ELR (cell line): ENCODE results near the gene IDH3G.

Experiments
- DNase-seq: peaks from one replicate; pipeline ENCODE4 v3.0.0-alpha.2; 2015; ENCODE audit warnings: low read depth

IDH3G gene

DNA sequence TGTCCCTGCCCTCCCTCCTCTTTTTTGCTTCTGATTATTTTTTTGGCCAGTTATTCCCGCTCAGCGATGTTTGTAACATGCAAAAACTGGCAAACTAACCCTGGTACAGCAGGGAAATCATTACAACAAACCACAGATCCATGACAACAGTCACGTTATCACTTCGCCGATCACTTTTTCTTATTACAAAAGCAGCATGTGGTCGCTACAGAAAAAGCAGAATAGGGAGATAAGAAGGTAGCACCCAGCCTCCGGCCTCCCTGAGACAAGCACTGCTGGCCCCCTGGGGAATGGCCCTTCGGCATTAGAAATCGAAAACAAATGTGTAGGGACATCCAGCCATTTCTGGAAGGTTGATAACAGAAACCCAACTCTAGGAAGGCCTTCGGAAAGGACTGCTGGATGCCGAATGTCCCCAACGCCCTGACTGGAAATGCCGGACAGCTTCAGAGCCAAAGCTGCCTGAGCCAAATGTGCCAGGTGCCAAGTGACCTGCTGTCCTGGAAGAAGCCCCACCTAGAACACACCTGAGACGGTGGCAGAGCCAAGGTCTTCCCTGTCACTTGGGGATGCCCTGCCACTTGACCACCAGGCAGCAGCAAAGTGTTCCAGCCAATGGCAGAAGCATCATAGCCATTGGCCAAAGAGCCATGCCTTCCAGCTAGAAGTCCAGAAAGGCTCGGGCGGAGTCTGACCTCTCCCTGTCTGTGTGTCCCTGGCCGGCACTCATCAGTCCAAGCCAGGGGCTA is 2.9 kb downstream of the IDH3G start:
- DNase-seq: no peak

DNA sequence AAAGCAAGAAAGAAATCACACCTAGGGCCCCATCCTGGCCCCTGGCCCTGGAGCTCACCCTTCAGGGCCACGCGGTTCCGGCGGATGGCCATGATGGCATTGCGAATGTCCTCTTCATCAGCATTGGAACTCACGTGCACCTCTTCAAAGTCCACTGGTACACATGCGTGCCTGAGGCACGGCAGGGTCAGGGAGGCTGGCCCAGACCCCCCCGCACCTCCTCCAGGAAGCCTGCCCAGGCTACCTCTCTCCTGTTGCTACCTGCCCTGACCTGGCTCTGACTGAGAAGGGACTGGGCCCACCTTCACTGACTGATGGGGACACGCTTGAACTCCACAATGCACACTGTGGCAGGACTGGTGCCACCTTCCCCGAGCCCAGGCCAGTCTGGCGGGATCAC is 4.5 kb downstream of the IDH3G start:
- DNase-seq: no peak

DNA sequence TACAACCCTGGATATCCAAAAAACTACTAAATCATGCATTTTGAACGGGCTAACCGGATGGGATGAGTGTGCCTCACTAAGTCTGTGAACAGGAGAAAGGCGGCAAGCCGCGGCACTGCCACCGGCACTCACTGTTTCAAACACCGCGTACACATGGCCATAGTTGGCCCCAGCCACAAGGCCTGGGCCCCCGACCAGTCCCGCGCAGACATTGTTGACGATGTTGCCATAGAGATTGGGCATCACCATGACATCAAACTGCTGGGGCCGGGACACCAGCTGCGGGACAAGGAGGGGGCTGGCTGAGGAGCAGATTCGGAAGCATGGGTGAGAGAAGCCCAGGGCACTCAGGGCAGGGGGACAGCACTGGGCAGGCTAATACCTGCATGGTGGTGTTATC is 7.5 kb downstream of the IDH3G start:
- no peak for DNase-seq

DNA sequence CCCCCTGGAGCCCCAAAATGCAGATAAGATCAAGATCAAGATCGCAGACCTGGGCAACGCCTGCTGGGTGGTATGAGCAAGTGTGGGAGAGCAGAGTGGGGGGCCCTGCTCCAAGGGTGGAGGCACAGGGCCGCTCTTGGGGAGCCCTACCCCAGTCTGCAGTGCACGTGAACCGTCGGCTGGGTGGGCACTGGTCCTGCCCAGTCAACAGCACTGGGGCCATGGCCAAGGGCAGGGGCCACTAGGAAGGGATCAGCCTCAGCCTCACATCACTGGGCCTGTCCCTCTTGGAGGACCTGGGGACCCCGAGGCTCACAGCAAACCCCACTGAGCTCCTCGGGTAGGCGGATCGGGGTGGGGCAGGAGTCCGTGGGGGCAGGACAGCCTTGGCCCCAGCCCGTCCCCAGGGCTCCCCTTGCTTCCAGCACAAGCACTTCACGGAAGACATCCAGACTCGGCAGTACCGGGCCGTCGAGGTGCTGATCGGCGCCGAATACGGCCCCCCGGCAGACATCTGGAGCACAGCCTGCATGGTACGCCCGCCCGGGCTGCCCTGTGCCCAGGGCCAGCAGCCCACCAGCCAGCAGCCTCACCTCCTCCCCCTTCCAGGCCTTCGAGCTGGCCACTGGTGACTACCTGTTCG is 9.7 kb downstream of the IDH3G start:
- no peak for DNase-seq

DNA sequence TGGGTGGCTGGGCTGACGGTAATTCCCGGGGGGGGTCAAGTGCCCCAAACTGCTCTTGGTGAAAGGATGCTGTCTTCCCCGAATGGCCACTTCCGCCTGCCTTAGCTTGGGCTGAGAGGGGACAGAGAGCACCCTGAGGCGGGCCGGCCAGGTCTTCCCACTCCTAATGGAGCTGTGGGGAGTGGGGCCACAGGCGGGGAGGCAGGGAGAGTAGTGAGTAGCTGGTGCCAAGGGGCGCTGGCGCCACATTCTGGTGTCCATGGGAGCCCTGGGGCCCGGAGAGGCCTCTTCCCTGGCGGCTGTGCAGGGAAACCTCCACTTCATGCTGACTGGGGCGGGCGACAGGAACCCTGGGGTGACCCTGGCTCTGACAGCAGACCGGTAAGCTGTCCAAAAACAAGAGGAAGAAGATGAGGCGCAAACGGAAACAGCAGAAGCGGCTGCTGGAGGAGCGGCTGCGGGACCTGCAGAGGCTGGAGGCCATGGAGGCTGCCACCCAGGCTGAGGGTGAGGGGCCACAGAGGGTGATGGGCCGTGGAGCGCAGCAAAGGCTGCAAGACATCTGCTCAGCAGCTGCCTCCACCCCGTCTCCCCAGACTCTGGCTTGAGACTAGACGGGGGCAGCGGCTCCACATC is 10.7 kb downstream of the IDH3G start:
- no peak for DNase-seq

DNA sequence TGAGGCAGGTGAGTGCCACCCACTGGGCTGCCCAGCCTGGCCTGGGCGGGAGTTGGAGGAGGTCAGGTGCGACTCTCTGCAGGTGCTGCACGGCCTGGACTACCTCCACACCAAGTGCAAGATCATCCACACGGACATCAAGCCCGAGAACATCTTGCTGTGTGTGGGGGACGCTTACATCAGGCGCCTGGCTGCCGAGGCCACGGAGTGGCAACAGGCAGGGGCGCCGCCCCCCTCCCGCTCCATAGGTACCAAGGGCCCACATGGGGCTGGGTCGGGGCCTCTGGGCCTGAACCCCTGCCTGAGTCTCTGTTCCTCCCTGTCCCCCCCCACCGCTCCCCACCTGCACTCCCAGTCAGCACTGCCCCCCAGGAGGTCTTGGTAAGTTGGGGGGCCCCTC is 11.3 kb downstream of the IDH3G start:
- DNase-seq: no peak

DNA sequence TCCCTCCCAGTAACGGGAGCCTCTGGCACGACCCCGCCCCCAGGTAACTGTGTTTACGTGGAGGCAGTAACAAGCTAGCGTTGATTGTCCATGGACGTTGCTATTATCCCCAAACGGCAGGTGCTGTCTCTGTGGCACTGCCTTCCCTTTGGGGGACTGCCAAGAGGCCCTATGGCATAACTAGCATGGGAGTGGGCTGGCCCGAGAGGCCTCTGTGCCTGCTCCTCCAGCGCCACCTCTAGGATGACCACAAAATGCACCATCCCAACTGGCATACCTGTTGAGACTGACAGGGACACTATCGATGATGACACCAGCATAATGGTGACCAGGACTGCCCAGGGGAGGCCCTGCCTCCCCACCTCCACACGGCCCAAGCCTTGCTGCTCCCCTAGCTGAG is 11.9 kb downstream of the IDH3G start:
- DNase-seq: no peak

DNA sequence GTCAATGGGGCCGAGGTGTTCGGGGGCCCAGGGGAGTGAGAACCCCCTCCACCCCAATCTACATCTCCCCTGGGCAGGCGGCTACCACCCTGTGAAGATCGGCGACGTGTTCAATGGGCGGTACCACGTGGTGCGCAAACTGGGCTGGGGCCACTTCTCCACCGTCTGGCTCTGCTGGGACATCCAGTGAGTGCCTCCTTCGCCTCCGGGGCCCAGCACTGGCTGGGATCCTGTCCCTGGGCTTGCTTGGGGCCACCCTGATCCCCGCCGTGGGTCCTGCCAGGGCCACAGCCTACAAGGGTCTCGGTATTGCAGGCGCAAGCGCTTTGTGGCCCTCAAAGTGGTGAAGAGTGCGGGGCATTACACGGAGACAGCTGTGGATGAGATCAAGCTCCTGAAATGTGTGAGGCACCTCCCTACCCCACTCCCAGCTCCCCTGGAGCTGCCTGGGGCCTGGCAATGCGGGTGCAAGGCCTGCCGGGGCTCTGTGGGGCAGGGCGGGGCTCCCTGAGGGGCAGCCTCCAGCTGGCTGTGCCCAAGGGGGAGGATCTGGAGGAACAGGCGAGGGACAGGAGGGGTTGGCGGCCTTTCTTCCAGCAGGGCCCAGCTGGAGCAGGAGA is 12.6 kb downstream of the IDH3G start:
- DNase-seq: no peak

DNA sequence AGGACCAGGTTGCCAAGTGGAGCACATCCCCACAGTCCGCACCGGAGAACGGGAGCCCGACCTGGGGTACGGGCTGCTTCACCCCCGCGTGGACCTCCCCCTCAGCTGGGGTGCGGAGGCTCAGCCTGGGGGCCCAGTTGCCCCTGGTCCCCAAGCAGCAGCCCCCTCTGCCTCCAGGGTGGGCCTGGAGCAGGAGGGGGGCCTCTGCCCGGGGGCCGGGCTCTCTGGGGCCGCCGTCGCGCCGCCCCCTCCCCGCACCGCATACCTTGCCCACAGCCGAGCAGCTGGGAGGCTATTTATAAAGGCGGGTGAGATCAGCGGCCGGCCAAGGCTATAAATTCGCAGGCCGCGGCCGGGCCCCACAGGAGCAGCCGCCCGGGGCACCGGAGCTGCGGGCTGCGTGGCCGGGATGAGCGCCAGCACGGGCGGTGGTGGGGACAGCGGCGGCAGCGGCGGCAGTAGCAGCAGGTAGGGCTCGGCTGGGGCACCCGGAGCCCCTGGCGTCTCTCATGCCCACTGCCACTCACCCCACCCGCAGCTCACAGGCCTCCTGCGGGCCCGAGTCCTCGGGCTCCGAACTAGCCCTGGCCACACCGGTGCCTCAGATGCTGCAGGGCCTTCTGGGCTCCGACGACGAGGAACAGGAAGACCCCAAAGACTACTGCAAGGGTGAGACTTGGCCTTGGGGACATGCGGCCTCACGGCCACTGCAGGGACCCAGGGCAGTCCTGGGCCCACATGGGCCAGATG is 13.3 kb downstream of the IDH3G start, which contains the start of gene SRPK3:
SRPK3 (plus strand) TSS at position 364 of the 750 bp plus-strand sequence; CDS start at position 410, 46 bp downstream.
- DNase-seq: peak; percentile 30

DNA sequence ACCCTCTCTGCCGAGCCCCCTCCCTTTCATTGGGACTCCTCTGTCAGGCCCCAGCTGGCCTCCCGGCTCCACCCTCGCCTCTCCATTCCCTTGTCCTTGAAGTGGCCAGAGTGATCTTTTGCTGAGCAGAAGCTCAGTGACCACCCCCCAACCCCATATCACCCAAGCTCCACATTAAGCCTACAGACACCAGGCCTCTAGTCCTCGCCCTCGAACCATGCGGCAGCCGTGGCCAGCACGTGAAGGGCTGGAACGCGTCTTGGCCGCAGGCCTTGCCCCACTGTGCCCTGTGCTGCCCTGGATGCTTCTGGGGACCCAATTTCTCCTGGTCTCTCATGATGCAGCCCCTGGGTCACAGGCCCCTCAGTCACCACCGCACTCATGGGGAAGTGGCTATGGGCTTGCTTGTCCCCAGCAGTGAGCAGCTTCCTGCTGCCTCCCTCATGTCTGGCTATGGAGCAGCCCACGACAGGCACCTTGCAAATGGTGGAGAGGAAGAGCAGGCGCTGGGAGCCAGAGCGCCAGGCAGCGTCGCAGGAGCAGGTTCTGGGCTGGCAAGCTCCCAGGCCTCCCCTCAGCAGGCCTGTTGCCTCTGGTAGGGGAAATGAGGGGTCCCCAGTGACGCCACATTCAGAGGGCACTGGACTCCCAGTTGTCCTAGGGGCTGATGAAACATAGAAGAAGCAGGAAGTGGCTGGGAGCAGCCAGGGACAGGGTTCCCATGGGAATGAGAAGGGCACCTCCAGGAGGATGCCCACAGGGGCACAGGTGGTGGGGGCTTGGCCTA is 14.1 kb downstream of the IDH3G start:
- no peak for DNase-seq

DNA sequence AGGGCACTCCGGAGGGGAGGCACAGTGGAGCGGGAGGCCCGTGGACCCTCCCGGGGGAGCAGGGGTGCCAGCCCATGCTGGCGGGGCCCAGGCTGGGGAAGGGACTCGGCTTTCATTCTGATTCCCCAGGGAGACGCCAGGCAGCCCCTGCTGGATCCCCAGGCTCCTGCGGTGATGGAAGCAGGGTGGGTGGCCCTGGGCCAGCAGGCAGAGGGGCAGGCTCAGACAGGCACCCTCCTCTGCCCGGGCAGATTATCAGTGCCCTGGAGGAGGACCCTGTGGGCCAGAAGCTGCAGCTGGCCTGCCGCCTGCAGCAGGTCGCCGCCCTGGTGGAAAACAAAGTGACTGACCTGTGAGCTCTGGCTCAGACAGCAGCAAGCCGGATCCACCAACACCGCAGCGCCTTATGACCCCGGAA is 15.5 kb downstream of the IDH3G start:
- DNase-seq: no peak

DNA sequence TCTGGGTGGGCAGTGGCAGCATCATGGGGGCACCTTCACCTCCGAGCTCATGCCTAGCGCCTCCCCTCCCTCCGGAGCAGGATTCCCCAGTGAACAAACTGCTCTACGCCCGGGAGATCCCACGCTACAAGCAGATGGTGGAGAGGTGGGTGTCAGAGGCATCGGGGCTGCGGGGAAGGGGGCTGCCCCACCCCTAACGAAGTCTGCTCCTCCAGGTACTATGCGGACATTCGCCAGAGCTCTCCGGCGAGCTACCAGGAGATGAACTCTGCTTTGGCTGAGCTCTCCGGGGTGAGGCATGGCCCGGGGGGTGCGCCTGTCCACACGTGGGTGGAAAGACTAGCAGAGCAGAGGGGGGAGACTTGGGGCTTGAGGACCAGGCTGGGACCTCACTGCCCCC is 16.0 kb downstream of the IDH3G start:
- no peak for DNase-seq

DNA sequence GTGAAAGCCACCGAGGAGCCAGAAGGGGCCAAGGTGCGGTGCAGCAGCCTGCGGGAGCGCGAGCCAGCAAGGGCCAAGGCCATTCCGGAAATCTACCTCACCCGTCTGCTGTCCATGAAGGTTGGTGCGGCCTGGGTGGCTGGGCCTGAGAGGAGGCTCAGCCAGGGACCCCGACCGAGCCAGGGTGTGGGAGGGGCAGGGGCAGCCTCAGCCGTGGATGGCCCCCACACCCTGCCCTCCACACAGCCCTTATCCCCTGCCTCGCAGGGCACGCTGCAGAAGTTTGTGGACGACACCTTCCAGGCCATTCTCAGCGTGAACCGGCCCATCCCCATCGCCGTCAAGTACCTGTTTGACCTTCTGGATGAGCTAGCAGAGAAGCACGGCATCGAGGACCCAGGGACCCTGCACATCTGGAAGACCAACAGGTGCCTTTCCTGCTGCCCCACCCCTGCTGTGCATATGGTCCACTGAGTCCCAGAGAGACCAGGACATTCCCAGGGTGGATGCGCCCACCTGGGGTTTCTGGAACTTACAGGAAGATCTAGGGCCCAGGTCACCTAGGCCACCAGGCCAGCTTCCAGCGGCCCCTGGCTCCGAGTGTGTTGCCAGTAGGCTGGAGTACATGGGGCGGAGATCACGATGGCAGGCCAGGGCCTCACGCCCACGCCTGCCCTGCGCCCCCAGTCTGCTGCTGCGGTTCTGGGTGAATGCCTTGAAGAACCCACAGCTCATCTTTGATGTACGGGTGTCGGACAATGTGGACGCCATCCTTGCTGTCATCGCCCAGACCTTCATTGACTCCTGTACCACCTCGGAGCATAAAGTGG is 16.7 kb downstream of the IDH3G start:
- no peak for DNase-seq

DNA sequence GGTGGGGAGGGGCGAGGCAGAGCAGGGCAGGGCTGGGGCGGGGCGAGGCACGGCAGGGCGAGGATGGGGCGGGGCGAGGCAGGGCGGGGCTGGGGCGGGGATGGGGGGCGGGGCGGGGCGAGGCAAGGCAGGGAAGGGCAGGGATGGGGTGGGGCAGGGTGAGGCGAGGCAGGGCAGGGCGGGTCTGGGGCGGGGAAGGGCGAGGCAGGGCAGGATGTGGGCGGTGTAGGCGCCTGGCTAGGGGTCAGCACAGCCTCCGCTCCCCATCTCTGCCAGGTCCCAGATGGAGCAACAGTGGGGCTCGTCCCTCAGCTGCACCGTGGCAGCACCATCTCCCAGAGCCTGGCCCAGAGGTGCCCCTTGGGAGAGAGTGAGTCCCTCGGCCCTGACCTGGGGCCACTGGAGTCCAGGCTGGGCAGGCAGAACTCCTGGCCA is 17.5 kb downstream of the IDH3G start:
- DNase-seq: no peak

DNA sequence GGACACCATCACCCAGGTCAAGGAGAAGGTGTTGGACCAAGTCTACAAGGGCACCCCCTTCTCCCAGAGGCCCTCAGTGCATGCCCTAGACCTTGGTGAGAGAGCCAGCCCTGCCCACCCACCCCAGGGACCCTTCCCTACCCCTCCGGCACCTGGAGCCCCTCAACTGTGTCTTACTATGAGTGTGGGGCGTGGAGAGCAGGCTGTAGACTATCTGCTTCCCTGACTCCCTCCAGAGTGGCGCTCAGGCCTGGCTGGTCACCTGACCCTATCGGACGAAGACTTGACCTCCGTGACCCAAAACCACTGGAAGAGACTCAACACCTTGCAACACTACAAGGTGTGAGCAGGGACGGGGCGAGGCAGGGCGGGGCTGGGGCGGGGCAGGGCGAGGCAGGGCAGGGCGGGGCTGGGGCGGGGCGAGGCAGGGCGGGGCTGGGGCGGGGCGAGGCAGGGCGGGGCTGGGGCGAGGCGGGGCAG is 18.0 kb downstream of the IDH3G start:
- DNase-seq: no peak

DNA sequence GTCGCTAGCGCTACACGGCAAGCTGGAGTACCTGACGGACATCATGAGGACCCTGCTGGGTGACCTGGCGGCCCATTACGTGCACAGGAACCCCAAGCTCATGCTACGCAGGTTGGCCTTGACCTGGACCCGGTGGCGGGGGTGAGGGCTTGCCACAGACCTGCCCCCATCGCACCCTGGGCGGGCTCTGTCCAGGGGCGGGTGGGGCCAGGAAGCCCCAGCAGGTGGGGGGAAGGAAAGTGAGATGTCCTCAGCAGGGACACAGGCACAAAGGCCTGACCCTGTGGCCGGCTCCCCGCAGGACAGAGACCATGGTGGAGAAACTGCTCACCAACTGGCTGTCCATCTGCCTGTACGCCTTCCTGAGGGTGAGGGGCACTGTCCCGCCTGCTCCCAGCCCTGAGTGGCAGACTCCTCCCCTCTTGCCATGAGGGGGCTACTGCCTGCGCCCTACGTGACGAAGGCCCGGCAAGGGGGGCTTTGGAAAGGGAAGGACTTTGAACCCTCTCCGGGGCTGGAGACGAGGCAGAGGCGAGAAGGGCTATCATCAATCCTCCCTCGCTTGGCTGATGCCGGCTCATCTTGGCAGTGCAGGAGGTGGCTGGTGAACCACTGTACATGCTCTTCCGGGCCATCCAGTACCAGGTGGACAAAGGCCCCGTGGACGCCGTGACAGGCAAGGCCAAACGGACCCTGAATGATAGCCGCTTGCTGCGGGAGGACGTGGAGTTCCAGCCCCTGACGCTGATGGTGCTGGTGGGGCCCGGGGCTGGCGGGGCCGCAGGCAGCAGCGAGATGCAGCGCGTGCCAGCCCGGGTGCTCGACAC is 18.7 kb downstream of the IDH3G start:
- no peak for DNase-seq

DNA sequence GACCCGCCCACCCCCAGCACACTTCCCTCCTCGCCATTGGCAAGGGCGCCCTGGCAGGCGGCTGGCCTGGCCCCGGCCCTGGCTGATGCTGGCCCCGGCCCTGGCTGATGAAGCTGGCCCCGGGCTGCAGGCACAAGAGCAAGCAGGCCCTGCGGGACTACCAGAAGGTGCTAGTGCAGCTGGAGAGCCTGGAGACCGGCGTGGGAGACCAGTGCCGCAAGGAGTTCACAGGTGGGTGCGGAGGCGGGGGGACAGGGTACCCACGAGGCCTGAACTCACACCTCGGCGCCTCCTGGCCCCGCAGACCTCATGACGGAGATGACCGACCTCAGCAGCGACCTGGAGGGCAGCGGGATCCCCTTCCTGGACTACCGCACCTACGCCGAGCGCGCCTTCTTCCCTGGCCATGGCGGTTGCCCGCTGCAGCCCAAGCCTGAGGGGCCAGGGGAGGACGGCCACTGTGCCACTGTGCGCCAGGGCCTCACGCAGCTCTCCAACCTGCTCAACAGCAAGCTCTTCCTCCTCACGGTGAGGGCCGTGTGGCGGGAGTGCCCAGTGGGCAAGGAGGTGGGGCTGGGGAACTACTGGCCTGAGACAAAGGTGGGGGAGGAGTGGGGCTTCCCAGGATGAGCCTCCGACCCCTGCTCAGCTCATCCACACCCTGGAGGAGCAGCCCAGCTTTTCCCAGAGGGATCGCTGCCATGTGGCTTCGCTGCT is 19.4 kb downstream of the IDH3G start:
- no peak for DNase-seq

DNA sequence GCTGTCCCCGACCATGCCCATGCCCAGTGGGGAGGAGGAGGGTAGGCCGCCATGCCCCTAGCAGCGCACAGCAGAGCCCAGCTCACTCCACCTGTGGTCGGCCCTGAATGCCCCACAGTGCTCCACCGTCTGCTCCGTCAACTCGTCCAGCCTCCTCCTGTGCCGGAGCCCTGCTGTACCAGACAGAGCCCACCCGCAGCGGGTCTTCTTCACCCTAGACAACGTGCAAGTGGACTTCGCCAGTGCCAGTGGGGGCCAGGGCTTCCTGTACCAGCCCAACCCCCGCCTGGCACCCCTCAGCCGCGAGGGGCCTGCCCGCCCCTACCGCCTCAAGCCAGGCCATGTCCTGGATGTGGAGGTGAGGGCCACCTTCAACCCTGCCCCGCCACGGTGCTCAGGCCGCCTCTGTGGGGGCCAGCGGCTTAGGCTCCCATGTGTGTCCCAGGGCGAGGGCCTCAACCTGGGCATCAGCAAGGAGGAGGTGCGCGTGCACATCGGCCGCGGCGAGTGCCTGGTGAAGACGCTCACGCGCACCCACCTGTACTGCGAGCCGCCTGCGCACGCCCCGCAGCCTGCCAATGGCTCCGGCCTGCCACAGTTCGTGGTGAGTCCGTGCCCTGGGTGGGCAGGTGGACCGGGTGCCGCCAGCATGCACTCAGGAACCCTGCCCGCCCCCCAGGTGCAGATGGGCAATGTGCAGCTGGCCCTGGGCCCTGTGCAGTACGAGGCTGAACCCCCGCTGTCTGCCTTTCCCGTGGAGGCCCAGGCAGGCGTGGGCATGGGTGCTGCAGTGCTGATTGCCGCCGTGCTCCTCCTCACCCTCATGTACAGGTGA is 20.2 kb downstream of the IDH3G start:
- no peak for DNase-seq
